ENCODE results near the gene PSMD5.

Gene PSMD5

GRCh38 chr9:120842685-120843485 lies at the start of gene PSMD5:
Gene PSMD5 (minus strand): TSS chr9:120842922. CDS start chr9:120842909, 13 bp downstream.
- DNase-seq: peak; percentile 93 to 98

GRCh38 chr9:120891884-120892747 lies 49.4 kb upstream of the PSMD5 start:
- DNase-seq: no peak

GRCh38 chr9:120891245-120891883 lies 48.6 kb upstream of the PSMD5 start:
- no peak for DNase-seq

GRCh38 chr9:120890320-120891244 lies 47.9 kb upstream of the PSMD5 start:
- no peak for DNase-seq

- no peak for DNase-seq
Observed at GRCh38 chr9:120889606-120890271, 47.0 kb upstream of the PSMD5 start.

- no peak for DNase-seq
Observed at GRCh38 chr9:120888626-120889025, 45.9 kb upstream of the PSMD5 start.

GRCh38 chr9:120886490-120886967 lies 43.8 kb upstream of the PSMD5 start:
- DNase-seq: no peak

GRCh38 chr9:120885958-120886357 lies 43.2 kb upstream of the PSMD5 start:
- no peak for DNase-seq

- DNase-seq: no peak
Observed at GRCh38 chr9:120885457-120885856, 42.7 kb upstream of the PSMD5 start.

- DNase-seq: no peak
Observed at GRCh38 chr9:120883608-120883996, 40.9 kb upstream of the PSMD5 start.

- no peak for DNase-seq
Observed at GRCh38 chr9:120882935-120883607, 40.3 kb upstream of the PSMD5 start.

GRCh38 chr9:120879446-120879845 lies 36.7 kb upstream of the PSMD5 start:
- no peak for DNase-seq

GRCh38 chr9:120878188-120879130 lies 35.7 kb upstream of the PSMD5 start:
- peak in 1 of 2 experiments; percentile 35 for DNase-seq

- peak; percentile 24 to 78 for DNase-seq
Observed at GRCh38 chr9:120877276-120878034, 34.7 kb upstream of the PSMD5 start.

GRCh38 chr9:120876842-120877240 lies 34.1 kb upstream of the PSMD5 start, which contains the start of gene PHF19:
Gene PHF19 (minus strand): TSS chr9:120877188. CDS start chr9:120874741, 2,447 bp downstream.
- DNase-seq: no peak

GRCh38 chr9:120875954-120876841 lies 33.5 kb upstream of the PSMD5 start:
- peak; percentile 27 to 69 for DNase-seq

GRCh38 chr9:120875643-120875953 lies 32.9 kb upstream of the PSMD5 start:
- DNase-seq: no peak

- no peak for DNase-seq
Observed at GRCh38 chr9:120875195-120875565, 32.5 kb upstream of the PSMD5 start.
